Measurements from ENCODE around the gene NONO.
"Not testable (repeated sequence)": the region's sequence is repeated elsewhere in the genome, so short reads cannot be mapped to it uniquely, and the experiment has no call there.

GRCh38 chrX:71349151-71349665 is 65.8 kb downstream of the NONO start:
- TF ChIP-seq POLR2A, CTCF (IDR thresholded peaks at IDR 0.05): not testable (repeated sequence)

Data from body of pancreas (tissue), 4 donors.